Right lobe of liver (tissue), 4 donors: ENCODE measurements around the gene LAD1.

Experiments
- CTCF ChIP-seq, 4 donors: fragments of 200-600 bp in 3 of 4; fragments of 450-650 bp in 1 of 4; IDR thresholded peaks; one replicate each; pipeline versions ENCODE4 v1.5.1 to v1.8.0; 2016 to 2022; ENCODE audit warnings: antibody characterized with exemption in 4 of 4, mild to moderate bottlenecking in 2 of 4
- POLR2A ChIP-seq: fragments of 450-650 bp; IDR thresholded peaks from one replicate; pipeline ENCODE4 v1.6.1; 2017; ENCODE audit warnings: antibody characterized with exemption, mild to moderate bottlenecking
- donor health status: DM: no; HTN: no; CAD: no.
- donor health status: DM: no; HTN: no; CAD: no.
- donor health status: DM: no; HTN: yes; CAD: no.

GRCh38 chr1:201354901-201355295 is 44.2 kb downstream of the LAD1 start:
- no peak for TF ChIP-seq CTCF (IDR thresholded peaks at IDR 0.05)
- TF ChIP-seq POLR2A, result no peak
